HFFc6 (cell line): ENCODE results near the gene RPUSD4. TPM values are rescaled to one million over a fixed set of nuclear protein-coding genes. Genes with fewer than 3 reads are reported as not detected.

Source experiments
- DNase-seq: peaks from one replicate; pipeline ENCODE4 v3.0.0-alpha.2; 2018
- H3K27ac Mint-ChIP-seq: 2 replicates; pipeline ENCODE4 v1.8.0; 2020; ENCODE audit warnings: mild to moderate bottlenecking, mixed read lengths
- H3K27me3 Mint-ChIP-seq: 2 replicates; pipeline ENCODE4 v1.8.0; 2021; ENCODE audit warnings: mild to moderate bottlenecking, moderate library complexity, mixed read lengths; ENCODE audit not compliant: insufficient read depth
- H3K36me3 Mint-ChIP-seq: 2 replicates; pipeline ENCODE4 v1.8.0; 2021; ENCODE audit warnings: low read depth, mixed read lengths
- H3K4me1 Mint-ChIP-seq: 2 replicates; pipeline ENCODE4 v1.8.0; 2020; ENCODE audit warnings: low read depth, mixed read lengths
- H3K4me3 Mint-ChIP-seq: 2 replicates; pipeline ENCODE4 v1.8.0; 2020; ENCODE audit warnings: mild to moderate bottlenecking, moderate library complexity, mixed read lengths
- H3K9me3 Mint-ChIP-seq: 2 replicates; pipeline ENCODE4 v1.8.0; 2020; ENCODE audit warnings: mild to moderate bottlenecking, mixed read lengths
- CTCF ChIP-seq: fragments of 200-600 bp; sonication (generic); IDR thresholded peaks from 2 replicates; pipeline ENCODE4 v1.5.0; 2021; ENCODE audit warnings: antibody characterized with exemption, mild to moderate bottlenecking
- total RNA-seq, 6 experiments: library from RNA; stranded (reverse); fragmentation: NEBNext Ultra II Directional; extraction: Animal tissue kit (Norgen Biotek cat#: 25700); gene quantifications; 2 replicates in 1 of 6; 3 replicates in 5 of 6; pipeline ENCODE4 v1.2.3, GENCODE V29; 2021

Gene RPUSD4
- total RNA-seq, 6 experiments from 2014 or later: 18.8 to 20.9 (median 19.6) TPM

- Mint-ChIP-seq H3K4me1 (no peaks in the 10 kb centered on the region; the same call in 1 of the 2 replicates), H3K36me3 (peaks cover 46% of the 10 kb centered on the region)
These were observed 14.0 kb downstream of the RPUSD4 start for GRCh38 chr11:126197277-126197939.

GRCh38 chr11:126195119-126195518 lies 16.3 kb downstream of the RPUSD4 start:
- no peak for TF ChIP-seq CTCF
- peaks cover 34% of the 10 kb centered on the region for H3K36me3 Mint-ChIP-seq
- no peaks in the 10 kb centered on the region; the same call in 1 of the 2 replicates for H3K27me3 Mint-ChIP-seq
- H3K4me3 Mint-ChIP-seq: no peak overlapping the region
- no peaks in the 10 kb centered on the region; the same call in 1 of the 2 replicates for H3K4me1 Mint-ChIP-seq
- DNase-seq: no peak
- H3K9me3 Mint-ChIP-seq: peaks cover 7% of the 10 kb centered on the region; the same call in 1 of the 2 replicates
- H3K27ac Mint-ChIP-seq: no peak overlapping the region

More at GRCh38 chr11:126197277-126197939, 14.0 kb downstream of the RPUSD4 start:
- H3K9me3 Mint-ChIP-seq: peaks cover 7% of the 10 kb centered on the region; the same call in 1 of the 2 replicates
- TF ChIP-seq CTCF: no peak
- no peak overlapping the region for H3K4me3 Mint-ChIP-seq
- DNase-seq: peak; percentile 14
- H3K27me3 Mint-ChIP-seq: no peaks in the 10 kb centered on the region; the same call in 1 of the 2 replicates
- no peak overlapping the region for H3K27ac Mint-ChIP-seq

GRCh38 chr11:126194121-126194543 lies 17.3 kb downstream of the RPUSD4 start:
- no peak overlapping the region for H3K4me3 Mint-ChIP-seq
- TF ChIP-seq CTCF: peak; percentile 87
- no peak overlapping the region for H3K27ac Mint-ChIP-seq
- no peaks in the 10 kb centered on the region; the same call in 1 of the 2 replicates for H3K4me1 Mint-ChIP-seq
- peaks cover 7% of the 10 kb centered on the region; the same call in 1 of the 2 replicates for H3K9me3 Mint-ChIP-seq
- H3K36me3 Mint-ChIP-seq: peaks cover 27% of the 10 kb centered on the region
- peak; percentile 43 for DNase-seq
- no peaks in the 10 kb centered on the region for H3K27me3 Mint-ChIP-seq

GRCh38 chr11:126193038-126193478 lies 18.4 kb downstream of the RPUSD4 start:
- TF ChIP-seq CTCF: no peak
- H3K36me3 Mint-ChIP-seq: peaks cover 19% of the 10 kb centered on the region
- H3K4me3 Mint-ChIP-seq: no peak overlapping the region
- no peak overlapping the region for H3K27ac Mint-ChIP-seq
- H3K4me1 Mint-ChIP-seq: no peaks in the 10 kb centered on the region; the same call in 1 of the 2 replicates
- H3K9me3 Mint-ChIP-seq: peaks cover 7% of the 10 kb centered on the region; the same call in 1 of the 2 replicates
- DNase-seq: no peak
- no peaks in the 10 kb centered on the region for H3K27me3 Mint-ChIP-seq

GRCh38 chr11:126192361-126192760 lies 19.1 kb downstream of the RPUSD4 start:
- H3K27ac Mint-ChIP-seq: no peak overlapping the region
- H3K4me1 Mint-ChIP-seq: no peaks in the 10 kb centered on the region; the same call in 1 of the 2 replicates
- H3K27me3 Mint-ChIP-seq: no peaks in the 10 kb centered on the region
- no peak overlapping the region for H3K4me3 Mint-ChIP-seq
- H3K36me3 Mint-ChIP-seq: peaks cover 12% of the 10 kb centered on the region
- DNase-seq: no peak
- no peak for TF ChIP-seq CTCF
- peaks cover 4% of the 10 kb centered on the region; the same call in 1 of the 2 replicates for H3K9me3 Mint-ChIP-seq
